AG20443 (cell line): ENCODE measurements around the gene FOXL3.

Experiments
- DNase-seq: peaks from one replicate; pipeline ENCODE4 v3.0.0; 2012; ENCODE audit warnings: low spot score, mixed read lengths

The FOXL3 gene

DNA sequence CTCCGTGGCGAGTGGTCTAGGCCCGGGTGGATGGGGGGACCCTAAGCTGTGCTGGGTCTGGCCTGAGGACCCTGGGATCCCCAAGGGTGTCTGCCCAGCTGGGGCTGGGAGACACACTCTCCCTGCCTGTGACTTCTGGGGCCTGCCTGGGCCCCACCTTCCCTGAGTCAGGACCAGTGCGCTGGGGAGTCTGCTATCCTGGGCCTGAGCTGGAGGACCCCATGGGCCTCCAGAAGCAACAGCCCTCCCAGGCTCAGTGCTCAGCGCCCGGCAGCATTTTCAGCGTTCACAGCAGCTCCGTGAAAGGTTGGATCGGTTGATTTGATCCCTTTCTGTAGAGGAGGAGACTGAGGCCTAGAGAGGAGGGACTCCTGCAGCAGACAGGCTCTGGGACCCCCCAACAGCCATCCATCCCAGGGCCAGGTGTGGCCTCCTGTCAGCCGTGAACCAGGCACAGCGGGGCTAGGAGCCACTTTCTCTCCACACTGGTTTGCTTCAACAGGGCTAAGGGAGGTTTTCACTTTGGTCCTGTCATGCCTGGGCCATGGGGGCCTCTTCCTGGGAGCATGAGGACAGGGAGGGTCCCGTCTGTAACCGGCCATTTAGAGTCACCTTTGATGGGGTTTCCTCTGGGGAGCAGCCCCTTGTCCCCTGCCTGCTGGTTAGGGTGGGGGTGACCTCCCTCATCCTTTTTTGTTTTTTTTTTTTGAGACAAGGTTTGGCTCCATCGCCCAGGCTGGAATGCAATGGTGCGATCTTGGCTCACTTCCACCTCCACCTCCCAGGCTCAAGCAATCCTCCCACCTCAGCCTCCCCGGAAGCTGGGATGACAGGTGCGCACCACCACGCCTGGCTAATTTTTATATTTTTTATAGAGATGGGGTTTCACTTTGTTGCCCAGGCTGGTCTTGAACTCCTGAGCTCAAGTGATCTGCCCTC is 12.4 kb downstream of the FOXL3 start:
- no peak for DNase-seq

DNA sequence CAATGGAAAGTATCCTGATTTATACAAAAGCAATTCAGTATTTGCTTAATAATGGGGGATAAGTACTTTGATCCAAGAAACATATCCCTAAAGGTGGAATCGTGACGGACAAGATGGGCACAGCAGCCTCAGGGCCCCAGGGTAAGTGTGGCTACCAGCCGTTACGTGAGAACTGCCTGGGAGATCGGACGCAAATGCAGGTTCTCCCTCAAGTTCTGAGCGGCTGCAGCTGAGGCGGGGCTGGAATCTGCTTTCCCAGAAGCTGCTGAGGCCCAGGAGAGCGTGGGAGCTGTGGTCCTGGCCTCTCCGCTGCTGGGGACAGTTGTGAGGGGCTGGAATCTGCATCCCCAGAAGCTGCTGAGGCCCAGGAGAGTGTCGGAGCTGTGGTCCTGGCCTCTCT is 13.5 kb downstream of the FOXL3 start:
- no peak for DNase-seq

DNA sequence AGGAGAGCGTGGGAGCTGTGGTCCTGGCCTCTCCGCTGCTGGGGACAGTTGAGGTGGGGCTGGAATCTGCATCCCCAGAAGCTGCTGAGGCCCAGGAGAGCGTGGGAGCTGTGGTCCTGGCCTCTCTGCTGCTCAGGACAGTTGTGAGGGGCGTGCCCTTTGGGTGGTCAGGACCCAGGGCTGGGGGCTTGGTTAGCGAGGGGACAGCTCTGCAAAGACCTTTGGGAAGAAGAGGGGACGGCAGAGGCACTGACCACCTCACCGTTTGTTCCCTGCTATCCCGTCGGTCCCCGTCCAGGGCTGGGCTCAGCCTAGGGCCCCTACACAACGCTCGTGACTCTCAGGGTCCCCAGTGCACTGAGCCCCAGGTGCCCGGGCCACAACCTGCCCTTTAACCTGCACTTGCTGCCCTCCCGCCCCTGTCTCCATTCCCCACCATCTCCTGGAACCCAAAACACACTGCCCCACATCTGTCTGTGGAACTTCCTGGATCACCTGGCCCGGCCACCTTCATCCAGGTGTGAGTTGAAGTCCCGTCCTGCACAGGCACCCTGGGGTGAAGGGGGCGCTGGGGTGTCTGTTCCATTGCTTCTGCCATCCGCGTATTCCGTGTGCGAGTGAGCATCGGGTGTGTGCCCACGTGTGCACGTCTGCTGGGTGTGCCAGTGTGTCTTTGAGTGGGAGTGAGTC is 14.1 kb downstream of the FOXL3 start:
- no peak for DNase-seq

DNA sequence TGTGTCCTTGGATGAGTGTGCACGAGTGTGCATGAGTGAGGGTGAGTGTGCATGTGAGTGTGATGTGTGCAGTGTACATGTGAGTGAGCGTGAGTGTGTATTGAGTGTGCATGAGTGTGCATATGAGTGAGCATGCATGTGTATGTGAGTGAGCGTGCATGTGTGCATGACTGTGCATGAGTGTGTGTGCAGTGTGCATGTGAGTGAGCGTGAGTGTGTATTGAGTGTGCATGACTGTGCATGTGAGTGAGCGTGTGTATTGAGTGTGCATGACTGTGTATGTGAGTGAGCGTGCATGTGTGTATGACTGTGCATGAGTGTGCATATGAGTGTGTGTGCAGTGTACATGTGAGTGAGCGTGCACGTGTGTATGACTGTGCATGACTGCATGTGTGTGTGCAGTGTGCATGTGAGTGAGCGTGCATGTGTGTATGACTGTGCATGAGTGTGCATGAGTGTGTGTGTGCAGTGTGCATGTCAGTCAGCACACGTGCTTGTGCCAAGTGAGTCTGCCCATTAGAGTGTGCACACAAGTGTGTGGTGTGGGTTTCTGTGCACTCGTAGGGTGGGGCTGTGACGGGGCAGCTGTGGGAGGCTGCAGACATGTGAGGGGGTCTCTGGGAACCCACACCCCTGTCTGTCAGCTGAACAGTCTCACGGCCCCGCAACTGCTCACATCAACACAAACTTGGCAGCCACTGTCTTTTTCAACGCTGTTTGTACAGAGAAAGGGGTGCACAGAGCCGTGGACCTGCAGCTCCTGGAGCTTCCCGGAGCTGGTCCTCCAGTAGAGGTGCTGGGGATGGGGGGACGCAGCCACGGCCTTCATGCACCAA is 14.8 kb downstream of the FOXL3 start:
- no peak for DNase-seq

DNA sequence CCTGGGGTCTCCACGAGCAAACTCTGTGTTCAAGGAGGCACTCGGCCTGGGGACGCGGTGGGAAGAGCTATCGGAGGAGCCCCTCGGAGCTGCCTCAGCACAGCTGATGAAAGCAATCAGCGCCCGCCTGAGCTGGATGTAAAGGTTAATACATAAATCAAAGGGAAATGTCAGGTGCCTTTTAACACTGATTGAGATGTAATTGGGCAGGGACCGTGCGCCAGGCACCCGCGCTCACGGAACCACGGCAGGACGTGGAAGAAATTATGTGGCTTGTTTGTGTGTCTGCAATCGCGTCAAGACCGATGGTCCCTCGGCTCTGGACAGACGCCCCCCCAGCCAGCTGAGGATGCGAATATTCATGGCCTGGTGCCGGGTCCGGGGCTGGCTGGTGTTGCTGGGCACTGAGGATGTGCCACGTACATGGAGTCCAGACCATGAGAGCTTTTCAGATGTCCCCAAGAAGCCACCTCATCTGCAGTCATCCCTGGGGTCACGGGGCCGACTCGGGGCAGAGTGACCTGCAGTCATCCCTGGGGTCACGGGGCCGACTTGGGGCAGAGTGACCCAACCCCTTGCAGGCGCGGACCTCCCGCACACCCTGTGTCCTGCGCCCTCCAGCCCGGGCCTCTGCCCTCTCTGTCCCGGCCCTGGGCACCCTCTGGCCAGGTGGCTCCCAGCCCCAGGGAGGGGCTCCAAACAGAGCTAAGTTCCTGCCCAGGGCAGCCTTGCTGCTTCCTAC is 15.6 kb downstream of the FOXL3 start:
- DNase-seq = no peak

DNA sequence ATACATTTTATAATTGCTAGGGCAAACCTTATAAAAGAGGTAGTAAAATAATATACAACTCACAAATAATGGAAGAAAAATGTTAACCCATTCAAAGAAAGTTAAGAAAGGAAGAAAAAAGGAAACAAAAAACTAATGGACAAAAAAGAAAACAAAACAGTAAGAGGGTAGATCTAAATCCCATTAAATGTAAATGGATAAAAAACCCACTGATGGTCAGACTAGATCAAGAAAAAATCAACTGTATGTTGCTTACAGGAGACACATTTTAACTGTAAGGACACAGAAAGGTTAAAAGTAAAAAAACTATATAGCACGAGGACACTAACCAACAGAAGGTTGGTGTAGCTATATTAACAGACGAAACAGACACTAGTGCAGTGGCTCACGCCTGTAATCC is 18.0 kb downstream of the FOXL3 start:
- DNase-seq = no peak

DNA sequence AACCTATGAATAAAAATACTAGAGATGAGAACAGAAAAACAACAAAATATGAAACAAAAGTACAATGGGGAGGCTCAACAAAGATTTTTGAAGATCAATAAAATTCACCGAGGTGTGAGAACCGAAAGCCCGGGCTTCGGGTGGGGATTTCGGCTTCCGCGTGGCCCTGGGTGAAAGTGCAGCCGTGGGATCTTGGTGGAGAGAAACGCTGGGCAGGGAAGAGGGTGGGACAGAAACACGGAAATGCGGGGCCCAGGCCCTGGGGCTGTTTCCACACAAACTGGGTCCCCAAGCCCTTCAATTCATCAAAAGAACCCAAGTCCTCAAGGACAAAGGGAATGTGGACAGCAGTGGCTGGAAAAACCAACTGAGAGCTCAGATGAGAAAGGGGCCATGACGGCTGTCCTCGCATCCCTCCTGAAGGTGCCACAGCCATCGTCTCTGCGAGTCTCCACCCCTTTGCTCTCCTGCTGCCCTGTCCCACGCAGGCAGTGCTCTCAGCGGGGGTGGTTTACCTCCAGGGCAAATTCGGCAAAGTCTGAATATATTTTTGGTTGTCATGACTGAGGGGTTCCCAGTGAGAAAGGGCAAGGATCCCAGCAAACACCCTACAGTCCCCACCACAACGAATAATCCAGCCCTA is 19.7 kb downstream of the FOXL3 start:
- no peak for DNase-seq

DNA sequence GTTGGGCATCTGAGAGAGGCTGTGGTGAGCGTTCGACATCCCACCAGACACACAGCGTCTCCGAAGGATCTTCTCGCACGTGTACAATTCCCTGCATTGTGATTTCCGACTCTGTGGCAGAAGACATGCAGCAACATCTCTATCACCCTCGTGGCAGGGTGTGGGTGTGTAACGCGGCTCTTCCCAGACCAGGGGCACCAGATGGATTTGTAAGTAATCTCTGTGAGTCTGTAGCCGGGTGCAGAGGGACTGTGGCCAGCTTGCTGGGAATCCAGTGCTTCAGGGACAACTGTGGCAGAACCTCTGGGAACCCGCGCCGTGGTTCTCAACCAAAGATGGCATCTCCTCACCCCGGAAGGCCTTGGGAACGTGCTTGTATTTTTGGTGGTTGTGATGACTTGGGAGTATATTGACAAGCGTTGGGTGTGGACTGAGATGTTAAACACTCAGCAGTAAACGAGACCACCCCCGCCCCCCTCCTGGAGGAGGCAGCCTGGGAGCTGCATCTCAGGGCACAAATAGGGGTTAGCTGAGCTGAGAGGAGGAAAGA is 21.2 kb downstream of the FOXL3 start:
- no peak for DNase-seq

DNA sequence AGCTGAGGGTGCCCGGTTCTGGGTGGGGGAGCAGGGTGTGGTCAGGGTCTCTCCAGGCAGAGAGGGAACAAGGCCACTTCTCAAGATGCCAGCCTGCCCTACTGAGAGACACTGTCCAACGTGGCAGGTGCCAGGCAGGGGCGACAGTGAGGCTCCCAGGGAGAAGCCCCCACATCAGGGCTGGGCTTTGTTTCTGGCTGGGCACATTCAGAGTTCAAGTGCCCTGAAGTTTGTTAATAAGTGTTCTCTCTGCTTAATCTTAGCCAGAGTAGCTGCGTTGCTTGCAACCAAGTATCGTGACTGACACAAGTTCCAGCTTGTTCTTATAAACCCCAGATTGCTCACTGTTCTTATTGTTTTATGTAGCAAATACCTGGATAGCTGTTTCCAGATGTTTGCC is 21.8 kb downstream of the FOXL3 start:
- DNase-seq = no peak

DNA sequence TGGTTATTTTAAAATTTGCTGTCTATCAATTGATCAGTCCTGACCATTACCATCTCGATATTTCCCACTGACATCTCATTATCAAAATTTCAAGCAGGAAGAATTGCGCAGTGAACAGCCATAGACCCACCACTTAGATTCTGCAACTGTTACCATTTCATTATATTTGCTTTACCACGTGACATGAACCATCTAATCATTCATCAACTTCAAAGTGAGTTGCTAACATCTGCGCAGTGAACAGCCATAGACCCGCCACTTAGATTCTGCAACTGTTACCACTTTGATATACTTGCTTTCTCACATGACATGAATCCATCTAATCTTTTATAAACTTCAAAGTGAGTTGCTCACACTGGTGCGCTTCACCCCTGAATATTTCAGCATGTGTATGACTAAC is 22.5 kb downstream of the FOXL3 start:
- DNase-seq = no peak

DNA sequence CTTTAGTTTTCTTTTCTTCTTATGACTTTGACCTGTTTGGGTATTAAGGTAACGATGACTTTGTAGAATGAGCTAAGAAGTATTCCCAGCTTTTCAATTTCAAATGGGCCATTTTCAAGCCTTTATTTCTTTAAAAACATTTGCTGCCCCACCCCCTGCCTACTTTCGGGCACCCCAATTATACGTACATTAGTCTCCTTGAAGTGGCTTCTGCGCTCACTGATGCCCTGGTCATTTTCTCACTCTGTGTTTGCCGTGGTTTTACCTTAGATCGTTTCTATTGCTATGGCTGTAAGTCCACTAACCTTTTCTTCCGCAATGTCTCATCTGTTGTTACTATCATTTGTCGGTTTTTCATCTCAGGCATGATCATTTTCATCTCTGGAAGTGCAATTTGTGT is 24.9 kb downstream of the FOXL3 start:
- DNase-seq = no peak

DNA sequence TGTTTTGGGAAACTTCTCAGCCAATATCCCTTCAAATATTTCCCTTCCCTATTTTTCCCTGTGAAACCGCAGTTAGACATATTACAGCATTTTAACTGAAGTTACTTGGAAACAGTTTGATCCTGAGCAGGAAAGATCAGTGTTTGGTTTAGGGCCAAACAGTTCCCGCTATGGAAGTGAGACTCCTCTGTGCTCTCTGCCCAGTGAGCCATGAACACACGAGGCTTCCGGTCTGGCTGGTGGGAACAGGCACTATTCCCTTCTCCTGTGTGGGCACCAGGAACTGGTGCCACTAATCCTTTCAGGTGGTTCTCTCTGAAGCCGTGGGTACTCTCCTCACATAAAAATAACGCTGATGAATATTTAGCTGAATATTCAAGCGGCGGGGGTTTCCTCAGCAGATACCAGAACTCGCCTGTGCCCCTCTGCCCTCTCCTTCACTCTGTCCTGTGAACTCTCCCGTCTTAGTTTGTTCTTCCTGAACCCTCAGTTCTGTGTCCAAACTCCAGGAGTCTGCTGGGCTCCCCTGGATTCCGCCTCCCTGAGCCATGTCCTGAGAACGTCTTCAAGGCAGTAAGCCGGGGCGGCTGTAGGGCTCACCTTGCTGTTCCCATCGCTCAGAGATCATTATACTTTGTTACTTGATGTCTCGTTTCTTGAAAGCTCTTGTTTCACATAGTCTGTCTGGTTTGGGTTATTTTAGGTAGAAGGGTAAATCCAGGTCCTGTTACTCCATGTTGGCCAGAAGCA is 25.7 kb downstream of the FOXL3 start:
- DNase-seq = no peak

DNA sequence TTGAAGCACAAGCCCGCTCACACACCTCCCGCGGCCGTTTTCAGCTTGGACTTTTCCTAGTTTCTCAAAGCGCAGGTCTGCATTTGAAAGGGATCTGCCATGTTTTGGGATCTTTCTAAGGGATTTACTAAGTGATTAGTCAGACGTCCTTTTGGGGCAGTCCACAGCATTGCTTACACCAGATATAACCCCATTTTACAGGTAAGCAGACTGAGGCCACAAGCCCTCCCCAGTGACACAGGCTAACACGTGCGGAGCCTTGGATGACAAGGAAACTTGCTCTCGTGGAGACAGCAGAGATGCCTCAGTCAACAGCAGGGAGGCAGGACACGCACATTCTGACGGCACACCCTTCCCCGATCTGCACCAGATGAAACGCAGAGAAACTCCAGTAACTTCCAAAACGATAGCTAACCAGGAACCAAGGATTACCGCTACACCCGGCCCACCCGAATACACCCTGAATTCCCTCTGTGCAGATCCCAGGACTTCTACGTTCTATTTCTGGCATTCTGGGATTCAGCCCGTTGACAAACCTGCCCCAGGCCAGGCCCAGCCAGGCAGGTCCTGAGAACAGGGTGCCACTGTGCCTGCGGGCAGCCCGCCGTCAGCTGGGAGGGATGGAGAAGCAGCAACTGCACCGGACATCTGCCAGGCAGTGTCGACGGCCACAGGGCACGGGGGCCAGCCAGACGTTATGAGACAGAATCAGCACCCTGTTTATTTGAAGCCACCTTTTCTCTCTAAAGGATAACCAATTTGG is 27.9 kb downstream of the FOXL3 start:
- DNase-seq = no peak

DNA sequence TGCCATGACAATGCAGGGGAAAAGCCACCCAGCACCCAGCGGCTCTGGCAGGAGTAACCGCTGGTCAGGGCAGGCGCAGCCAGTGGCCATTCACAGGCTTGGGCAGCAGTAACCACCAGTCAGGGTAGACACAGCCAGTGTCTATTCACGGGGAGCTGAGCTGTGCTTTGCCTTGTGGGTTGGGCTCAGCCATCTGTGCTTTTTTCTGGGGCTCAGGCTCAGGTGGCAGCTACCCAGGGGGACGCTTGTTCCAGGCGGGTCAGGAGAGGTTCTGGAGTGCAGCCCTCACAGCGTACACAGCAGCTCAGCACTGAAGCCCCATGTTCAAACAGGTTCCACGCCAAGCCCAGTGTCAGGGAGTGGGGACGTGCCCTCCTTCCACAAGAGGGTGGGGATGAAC is 28.5 kb downstream of the FOXL3 start:
- no peak for DNase-seq

DNA sequence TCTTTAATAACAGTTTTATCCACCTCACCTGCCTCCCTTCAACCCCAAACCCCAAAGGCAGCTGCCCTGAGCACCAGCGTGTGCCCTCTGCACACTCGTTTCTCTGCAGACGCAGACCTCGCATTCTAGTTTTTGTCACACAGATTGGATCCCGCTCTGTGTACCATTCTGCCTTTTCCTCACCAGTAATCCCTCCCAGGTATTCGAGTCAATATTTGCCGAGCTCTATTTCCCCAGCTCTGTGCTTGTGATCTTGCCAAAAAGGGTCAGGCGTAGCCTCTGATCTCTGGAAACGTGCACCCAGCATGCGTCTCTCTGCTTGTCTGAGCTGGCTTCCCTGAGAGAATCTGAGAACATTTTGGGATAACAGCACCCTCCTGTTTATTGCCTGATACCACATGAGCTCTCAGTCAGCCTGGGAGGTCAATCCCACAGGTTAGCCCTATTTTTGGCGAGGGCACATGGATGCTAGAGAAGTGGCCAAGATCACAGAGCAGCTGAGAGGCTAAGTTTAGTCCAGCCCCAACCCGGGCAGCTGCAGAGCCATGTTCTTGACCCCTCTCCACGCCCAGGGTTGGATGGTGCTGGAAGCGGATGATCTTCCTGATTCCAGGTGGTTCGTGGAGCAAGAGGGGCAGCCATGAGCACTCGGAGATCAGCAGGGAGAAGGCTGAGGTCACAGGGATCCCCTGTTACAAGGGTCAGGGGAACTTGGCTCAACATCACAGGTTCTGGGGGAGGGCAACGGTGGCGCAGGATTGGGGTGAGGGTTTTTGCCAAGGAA is 29.1 kb downstream of the FOXL3 start:
- no peak for DNase-seq

DNA sequence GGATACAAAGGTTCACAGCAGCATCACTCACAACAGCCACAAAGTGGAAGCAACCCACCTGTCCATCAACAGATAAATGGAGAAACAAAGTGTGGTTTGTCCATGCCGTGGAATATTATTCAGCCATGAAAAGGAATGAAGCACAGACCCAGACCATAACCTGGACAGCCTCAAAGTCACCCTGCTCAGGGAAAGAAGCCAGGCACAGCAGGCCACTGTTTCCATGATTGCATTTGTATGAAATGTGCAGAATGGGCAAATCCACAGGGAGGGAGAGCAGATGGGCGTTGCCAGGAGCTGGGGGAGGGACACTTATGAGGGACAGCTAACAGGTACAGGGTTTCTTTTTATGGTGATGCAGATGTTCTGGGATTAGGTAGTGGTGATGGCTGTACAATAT is 30.3 kb downstream of the FOXL3 start:
- no peak for DNase-seq

DNA sequence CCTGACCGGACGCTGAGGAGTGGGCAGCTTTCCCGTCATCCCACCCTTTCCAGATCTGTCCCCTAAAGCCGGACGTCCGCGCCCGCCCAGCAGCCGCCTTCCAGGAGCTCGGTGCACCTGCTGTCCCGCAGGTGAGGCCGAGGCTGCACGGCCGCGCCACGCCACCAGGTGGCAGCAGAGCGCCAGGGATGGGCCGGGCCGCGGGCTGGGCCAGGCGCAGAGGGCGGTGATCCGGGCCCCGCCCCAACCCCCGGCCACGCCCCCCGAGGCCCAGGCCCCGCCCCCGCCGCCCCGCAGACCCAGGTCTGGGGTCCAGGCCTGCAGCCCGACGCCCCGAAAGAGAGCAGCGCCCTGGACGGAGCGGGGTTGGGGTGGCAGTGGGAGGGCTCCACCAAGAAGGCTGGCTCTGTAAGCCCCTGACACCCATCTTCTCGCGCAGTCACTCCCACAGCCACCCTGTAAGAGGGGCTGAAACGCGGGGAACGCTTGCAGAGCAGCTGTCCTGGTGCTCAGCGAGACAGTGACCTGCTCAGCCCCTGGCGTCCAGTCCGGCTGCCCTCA is 32.2 kb downstream of the FOXL3 start:
- peak; percentile 96 for DNase-seq

DNA sequence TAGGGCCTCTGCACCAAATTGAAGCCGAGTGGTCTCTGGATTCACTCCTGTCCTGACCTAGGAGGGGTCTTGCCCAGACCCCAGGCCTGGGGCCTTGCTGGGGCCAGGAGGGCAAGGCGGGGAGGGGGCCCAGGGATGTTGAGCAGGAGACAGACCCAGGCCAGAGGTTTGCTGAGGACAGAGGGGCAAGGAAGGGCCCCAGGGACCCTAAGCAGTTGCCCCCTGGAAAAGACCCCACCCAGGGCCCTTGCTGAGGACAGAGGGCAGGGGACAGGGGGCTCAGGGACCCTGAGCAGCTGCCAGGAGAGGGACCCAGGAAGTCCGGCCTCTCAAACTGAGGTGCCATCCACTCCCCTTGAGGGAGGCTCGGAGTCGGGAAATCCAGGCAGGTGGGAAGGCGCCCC is 32.7 kb downstream of the FOXL3 start:
- no peak for DNase-seq
